GM12872 (cell line): ENCODE results near the gene SLIT3.

ENCODE experiments used
- TF ChIP-seq, protein P1 (sequence below): IDR thresholded peaks from 3 replicates; pipeline ENCODE4 v1.5.1; 2011; ENCODE audit warnings: low read depth, mild to moderate bottlenecking, low read length, moderate library complexity; ENCODE audit not compliant: insufficient read depth

Gene SLIT3

DNA sequence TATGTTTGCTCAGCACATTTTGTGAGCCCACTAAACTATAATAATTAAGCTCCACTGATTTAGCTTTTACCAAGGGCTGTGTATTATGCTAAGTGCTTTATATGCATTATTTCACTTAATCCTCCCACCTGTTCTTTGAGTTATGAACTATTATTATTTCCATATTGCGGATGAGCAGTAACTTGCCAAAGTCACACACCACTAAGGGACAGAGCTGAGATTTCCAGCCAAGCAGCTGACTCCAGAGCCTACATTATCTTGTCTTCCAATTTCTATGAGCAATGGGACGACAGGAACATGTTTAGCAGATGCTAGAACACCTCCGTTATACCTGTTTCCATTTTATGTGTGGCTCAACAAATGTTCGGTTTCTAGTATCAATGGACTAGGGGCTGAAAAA is 484.3 kb downstream of the SLIT3 start:
- TF ChIP-seq, protein P1, sequence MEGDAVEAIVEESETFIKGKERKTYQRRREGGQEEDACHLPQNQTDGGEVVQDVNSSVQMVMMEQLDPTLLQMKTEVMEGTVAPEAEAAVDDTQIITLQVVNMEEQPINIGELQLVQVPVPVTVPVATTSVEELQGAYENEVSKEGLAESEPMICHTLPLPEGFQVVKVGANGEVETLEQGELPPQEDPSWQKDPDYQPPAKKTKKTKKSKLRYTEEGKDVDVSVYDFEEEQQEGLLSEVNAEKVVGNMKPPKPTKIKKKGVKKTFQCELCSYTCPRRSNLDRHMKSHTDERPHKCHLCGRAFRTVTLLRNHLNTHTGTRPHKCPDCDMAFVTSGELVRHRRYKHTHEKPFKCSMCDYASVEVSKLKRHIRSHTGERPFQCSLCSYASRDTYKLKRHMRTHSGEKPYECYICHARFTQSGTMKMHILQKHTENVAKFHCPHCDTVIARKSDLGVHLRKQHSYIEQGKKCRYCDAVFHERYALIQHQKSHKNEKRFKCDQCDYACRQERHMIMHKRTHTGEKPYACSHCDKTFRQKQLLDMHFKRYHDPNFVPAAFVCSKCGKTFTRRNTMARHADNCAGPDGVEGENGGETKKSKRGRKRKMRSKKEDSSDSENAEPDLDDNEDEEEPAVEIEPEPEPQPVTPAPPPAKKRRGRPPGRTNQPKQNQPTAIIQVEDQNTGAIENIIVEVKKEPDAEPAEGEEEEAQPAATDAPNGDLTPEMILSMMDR: no peak

DNA sequence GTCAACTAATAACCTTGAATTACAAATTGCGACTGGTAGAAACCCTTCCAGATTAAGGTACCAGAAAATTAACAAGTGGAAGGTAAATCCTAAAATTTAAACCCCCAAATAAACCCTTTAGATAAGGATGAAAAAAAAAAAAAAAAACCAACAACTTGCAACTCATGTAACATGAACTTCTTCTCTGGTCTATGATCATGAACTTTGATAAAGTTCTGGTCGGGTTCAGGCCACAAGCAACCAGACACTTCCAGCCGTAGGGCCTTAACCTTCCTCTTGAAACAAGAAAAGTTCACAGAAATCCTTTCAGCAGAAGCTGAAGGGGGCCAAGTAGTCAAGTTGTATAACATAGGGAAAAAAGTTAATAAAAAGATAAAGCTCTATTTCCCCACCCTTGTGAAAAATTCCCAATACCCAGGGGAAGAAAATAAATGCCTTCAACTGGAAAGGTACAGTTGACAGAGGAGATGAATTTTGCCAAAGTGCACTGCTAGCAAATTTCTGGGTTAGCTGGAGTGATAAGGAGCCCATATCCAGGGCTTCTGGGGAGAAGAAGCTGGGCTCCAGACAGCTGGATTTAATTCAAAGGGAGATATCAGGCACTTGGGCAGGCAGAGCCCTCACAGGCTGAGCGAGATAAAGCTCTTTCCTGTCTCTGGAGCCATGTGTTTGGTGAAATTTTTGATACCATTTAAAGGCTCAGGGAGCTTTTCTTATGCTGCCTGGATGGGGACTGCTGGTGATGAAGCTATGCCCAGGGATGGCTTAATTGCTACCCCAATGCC is 487.6 kb downstream of the SLIT3 start:
- TF ChIP-seq, protein P1: no peak

DNA sequence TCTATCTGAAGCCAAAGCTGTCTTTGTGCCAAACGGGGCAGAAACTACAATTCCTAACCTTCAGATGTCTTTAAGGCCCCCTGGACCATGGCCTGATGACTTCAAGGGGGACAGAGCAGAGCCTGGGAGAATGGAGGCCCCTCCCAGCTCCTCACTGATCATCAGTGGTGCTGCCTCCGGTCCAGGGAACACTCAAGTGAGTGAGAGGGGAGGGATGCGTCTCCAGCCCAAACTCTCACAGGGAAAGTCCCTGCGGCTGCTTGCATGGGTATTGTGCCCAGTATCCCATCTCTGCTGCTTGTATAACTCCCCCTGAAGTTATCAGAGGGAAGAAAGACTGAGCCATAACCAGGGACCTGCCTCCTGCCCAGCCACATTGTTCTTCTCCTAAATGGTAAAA is 490.3 kb downstream of the SLIT3 start:
- TF ChIP-seq, protein P1: no peak

DNA sequence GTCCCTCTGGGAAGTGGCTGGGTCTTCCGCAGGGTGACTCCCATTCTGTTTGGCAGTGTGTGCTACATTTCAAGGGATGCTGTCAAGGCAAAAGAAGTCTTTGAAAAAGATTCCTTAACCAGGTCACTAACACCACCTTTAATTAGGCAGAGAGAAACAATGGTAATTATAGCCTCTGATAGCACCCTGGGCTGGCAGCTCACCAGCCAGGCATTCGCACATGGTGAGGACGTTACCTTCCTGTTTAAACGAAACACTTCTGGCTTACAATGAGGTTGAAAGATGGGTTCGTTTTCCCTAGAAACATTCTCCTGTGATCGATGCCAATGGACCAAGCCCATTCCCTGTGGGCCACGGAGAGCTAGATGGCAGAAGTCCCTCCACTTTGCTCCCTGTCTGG is 491.7 kb downstream of the SLIT3 start:
- TF ChIP-seq, protein P1: no peak

DNA sequence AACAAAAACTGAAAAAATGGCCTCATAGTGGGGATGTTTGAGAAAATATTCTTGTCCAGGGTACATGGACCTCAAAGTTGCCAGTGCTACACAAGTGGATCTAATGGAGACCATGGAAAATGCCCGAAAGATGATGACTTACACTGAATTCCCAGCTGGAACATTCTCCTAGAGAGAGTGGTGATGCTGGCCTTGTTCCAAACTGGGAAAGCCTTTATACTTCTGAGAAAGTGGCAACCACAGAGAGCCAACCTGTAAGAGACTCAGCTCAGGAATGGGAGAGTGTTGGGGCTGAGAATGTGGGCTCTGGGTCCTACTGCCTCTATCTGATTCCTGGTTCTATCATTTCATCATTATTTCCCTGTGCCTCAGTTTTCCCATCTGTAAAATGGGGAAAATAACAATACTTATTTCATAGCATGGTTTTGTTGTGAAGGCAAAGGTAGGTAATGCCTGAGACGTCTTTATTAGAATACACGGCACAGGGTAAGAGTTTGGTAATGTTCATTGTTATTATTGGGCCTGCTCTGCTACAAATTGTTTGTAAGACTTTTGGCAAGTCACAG is 492.8 kb downstream of the SLIT3 start:
- TF ChIP-seq, protein P1: no peak

DNA sequence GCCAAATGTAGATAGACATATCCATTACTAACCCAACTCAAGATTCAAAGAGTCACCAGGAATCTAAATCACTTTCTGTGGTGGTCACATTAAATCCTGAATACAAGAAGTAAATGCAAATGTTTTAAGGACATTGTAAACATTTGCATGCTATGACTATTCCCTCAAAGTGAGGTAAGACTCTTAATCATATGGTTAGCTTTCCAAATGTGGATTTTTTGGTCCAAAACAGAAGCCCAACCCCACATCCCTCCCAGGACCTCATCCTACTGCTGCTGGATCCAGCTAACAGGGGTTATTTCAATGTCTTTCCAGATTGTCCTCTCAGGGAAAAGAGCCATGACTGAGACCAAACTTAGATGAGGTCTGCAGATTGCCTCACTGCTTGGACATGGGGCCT is 493.7 kb downstream of the SLIT3 start:
- TF ChIP-seq, protein P1: no peak

DNA sequence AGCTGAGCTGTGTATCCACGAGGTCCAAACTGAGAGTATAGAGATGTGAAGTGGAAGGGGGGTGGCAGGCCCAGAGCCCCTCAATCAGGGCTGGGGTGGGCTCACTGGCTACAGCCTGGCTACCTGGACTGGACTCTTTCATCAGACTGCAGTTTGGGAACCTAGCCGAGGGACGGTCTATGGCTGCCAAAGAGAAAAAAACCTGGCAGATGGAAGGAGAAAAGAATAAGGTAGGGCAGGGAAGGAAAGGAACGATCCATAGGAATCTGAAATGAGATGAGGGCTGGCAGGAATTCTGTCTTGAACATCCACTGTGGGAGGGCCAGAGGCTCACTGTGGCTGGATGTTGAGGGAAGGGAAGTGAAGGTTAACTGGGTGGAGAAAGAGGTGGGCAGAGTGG is 497.4 kb downstream of the SLIT3 start:
- TF ChIP-seq, protein P1: no peak
